GM12872 (cell line): ENCODE data around the gene GPX5.

Experiments
- TF ChIP-seq, protein P1 (sequence below): IDR thresholded peaks from 3 replicates; pipeline ENCODE4 v1.5.1; 2011; ENCODE audit warnings: low read depth, mild to moderate bottlenecking, low read length, moderate library complexity; ENCODE audit not compliant: insufficient read depth

GPX5 gene

DNA sequence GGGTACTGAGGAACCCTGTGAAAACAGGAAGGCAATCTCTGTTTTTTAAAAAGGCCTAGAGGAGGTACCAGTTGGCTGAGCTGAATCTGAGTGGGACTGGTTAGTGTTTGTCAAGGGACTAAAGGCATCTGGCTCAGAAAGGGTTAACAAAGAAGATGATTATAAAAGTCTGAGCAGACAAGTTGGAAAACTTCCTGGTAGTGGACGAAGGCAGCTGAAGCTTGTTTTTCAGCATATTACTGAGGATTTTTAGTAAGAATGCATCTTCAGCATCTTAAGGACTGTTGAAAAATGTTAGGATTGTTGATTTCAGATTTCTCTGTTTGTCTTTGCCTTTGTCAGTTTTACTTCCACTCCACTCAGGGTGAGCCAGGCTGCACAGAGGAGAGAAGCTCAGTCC lies 5.1 kb downstream of the GPX5 start:
- TF ChIP-seq, protein P1, sequence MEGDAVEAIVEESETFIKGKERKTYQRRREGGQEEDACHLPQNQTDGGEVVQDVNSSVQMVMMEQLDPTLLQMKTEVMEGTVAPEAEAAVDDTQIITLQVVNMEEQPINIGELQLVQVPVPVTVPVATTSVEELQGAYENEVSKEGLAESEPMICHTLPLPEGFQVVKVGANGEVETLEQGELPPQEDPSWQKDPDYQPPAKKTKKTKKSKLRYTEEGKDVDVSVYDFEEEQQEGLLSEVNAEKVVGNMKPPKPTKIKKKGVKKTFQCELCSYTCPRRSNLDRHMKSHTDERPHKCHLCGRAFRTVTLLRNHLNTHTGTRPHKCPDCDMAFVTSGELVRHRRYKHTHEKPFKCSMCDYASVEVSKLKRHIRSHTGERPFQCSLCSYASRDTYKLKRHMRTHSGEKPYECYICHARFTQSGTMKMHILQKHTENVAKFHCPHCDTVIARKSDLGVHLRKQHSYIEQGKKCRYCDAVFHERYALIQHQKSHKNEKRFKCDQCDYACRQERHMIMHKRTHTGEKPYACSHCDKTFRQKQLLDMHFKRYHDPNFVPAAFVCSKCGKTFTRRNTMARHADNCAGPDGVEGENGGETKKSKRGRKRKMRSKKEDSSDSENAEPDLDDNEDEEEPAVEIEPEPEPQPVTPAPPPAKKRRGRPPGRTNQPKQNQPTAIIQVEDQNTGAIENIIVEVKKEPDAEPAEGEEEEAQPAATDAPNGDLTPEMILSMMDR, result no peak

DNA sequence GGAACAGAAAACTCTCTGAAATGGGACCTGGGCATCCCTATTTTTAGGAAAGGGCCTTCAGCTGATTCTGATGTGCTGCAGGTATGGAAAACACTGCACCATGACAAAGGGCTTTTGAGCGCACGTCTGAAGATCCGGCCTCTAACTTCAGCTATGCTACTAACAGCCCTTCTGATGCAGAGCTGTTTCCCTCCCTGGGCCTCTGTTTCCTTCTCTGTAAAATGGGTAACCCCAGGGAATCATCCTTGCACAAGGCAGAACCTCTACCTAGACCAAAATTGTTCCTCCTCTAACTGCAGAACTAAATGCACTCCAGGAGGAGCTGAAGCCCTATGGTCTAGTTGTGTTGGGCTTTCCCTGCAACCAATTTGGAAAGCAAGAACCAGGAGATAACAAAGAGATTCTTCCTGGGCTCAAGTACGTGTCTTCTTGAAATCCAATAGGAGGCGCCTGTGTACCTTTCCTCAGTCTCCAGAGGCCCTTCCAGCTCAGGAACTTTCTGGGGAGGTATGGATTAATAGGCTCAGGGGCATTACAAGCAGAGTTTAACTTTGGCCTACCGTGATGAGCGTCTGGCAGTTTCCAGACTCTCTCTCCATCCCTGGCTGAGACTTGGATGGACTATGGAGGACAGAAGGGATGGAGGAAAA lies 5.9 kb downstream of the GPX5 start:
- TF ChIP-seq, protein P1, result no peak

DNA sequence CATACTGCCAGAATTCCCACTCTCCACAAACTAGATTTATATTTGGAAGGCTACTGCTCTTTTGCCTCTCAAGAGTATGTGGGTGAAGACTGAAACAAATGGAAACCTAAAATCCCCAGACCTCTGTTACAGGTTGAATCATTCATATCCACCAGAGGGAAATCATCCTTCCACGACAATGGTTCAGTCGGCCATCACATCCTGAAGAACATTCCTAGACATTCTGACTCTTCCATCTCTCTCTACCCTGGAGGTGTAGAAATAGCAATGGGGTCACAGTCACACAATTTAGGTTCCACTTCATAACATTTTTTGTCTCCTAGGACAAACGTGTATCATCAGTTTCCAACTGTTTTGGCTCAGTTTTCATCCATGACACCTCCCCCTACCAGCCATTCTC lies 8.6 kb downstream of the GPX5 start:
- TF ChIP-seq, protein P1, result no peak

DNA sequence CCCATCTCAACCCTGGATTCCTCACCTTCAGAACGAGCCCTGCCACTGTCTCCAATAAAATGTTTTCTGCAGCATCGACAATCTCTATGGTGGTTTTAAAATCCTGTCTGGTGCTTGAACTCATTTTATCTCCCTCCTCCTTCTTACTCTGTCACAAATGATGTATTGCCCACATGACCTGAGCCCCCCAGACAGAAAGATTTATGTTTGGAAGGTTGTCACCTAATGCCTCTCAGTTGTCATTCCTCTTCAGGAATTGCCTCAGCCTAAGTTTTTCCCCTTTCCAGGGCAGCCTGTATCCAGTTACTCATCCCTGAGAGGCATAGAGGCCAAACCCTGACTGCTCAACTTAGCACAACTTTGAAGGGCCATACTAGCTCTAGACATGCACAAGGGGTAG lies 9.2 kb downstream of the GPX5 start:
- TF ChIP-seq, protein P1, result no peak

DNA sequence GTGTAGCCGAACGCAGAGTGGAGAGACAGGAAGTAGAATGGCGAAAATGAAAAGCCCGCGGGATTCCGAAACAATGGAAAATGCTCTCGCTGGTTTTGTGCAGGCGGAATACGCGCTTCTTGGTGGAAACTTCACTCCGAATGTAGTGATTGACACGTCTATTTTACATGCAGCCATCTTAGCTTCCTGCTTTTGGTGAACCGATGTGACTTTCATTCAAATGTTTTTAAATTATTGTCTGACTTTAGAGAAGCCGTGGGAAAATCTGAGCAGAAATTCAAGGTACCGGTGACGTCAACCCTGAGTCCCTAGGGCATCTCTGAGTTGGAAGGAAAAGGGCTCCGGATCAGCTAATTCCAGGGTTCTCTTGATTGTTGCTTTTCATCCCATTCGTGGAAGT lies 11.4 kb downstream of the GPX5 start:
- TF ChIP-seq, protein P1, result no peak

DNA sequence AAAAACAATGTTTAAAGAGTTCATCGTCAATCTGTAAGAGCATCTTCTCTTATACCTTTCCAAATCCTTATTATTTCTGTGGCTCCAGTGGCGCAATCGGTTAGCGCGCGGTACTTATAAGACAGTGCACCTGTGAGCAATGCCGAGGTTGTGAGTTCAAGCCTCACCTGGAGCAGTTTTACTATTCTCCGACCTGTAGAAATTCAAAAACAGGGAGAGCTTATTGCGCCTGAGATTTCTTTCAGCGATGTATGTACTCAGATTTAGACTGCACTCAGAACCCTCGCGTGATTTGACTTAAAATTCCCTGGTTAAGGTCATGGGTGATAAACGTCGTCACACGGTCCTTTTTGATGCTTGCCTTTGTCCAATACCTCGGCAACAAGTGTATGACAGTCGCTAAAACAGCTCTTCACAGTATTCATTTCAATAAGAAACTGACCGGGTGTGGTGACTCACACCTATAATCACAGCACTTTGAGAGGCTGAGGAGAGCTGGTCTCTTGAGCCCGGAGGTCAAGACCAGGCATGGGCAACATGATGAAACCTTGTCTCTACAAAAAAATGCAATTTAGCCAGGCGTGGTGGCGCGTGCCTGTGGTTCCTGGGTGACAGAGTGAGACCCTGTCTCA lies 11.9 kb downstream of the GPX5 start:
- TF ChIP-seq, protein P1, result no peak

DNA sequence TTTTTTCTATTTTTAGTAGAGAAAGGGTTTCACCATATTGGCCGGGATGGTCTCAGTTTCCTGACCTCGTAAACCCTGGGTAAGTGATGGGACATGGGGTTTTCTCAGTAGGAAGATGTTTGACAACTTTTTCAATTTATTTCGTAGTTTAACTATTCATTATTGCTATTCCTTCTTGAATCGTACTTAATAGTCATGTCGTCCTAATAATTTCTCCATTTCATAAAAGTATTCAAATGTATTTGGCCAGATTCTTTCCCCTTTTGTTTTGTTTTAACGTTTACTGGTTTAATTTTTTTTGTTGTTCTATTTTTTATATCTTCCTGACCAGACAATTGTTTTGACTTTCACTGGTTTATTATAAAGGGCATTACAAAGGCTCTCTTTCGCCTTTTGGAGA lies 16.3 kb downstream of the GPX5 start:
- TF ChIP-seq, protein P1, result no peak
